Keratinocyte (primary cell): ENCODE results near the gene ARL4D.

Experiments used
- EZH2 ChIP-seq: IDR thresholded peaks from one replicate; pipeline ENCODE4 v1.6.1; 2012; ENCODE audit warnings: inconsistent platforms, mild to moderate bottlenecking, low read length, moderate library complexity
- TF ChIP-seq, protein P1 (sequence below), 3 experiments: IDR thresholded peaks in 1 of 3; conservative IDR thresholded peaks in 1 of 3; optimal IDR thresholded peaks in 1 of 3; 2 replicates in 2 of 3; 3 replicates in 1 of 3; pipeline versions ENCODE3 to v1.5.1; 2011; ENCODE audit warnings: low read length in 3 of 3, mild to moderate bottlenecking in 3 of 3, moderate library complexity in 2 of 3, control low read depth in 1 of 3, inconsistent platforms in 1 of 3; ENCODE audit not compliant: insufficient read depth in 2 of 3; ENCODE audit errors: extremely low read depth in 1 of 3

DNA sequence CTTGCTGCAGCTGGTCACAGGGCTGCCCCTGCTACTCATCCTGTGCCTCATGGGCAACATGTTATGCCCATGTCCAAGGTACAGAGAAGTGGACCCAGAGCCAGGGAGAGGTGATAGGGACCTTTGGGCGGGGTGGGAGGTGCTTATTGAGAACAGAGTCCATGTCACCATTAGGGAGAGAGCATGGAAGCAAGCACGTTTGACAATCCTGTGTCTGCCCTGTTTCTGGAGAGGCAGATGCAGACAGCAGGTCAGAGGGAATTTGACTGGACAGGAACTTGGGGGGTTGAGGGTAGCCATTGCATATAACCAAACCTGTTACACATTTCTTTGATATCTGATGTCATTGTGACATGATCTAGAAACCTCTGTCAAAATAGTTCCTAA, 14.3 kb upstream of the ARL4D start:
- no peak for TF ChIP-seq EZH2
- TF ChIP-seq, protein P1, sequence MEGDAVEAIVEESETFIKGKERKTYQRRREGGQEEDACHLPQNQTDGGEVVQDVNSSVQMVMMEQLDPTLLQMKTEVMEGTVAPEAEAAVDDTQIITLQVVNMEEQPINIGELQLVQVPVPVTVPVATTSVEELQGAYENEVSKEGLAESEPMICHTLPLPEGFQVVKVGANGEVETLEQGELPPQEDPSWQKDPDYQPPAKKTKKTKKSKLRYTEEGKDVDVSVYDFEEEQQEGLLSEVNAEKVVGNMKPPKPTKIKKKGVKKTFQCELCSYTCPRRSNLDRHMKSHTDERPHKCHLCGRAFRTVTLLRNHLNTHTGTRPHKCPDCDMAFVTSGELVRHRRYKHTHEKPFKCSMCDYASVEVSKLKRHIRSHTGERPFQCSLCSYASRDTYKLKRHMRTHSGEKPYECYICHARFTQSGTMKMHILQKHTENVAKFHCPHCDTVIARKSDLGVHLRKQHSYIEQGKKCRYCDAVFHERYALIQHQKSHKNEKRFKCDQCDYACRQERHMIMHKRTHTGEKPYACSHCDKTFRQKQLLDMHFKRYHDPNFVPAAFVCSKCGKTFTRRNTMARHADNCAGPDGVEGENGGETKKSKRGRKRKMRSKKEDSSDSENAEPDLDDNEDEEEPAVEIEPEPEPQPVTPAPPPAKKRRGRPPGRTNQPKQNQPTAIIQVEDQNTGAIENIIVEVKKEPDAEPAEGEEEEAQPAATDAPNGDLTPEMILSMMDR (optimal IDR thresholded peaks at IDR 0.05 in 1 of 3, IDR thresholded peaks at IDR 0.05 in 1 of 3, conservative IDR thresholded peaks at IDR 0.05 in 1 of 3; ENCODE audit: extremely low read depth in 1 of 3, insufficient read depth in 2 of 3, low read length in 3 of 3) = no peak
